Measurements from ENCODE around the gene RBM41.
"Not testable (repeated sequence)": the region's sequence is repeated elsewhere in the genome, so short reads cannot be mapped to it uniquely, and the experiment has no call there.

The RBM41 gene
- total RNA-seq = 5.4 to 31.4 (median 20.0) reads per million in 17 experiments

GRCh38 chrX:107118322-107119147 lies at the start of gene RBM41:
Gene RBM41, minus strand, starts transcription at chrX:107118822. Its CDS starts 49 bp downstream, at chrX:107118773.
- DNase-seq = peak; percentile 70 to 82 (median 78)

- DNase-seq = peak in 1 of 4 experiments; percentile 0
Observed at GRCh38 chrX:107168257-107168656, 49.6 kb upstream of the RBM41 start.

GRCh38 chrX:107167163-107167921 lies 48.7 kb upstream of the RBM41 start:
- DNase-seq = no peak

GRCh38 chrX:107157618-107158017 lies 39.0 kb upstream of the RBM41 start:
- not testable (repeated sequence) for DNase-seq

- DNase-seq = not testable (repeated sequence)
Observed at GRCh38 chrX:107155621-107156430, 37.2 kb upstream of the RBM41 start.

GRCh38 chrX:107154787-107155620 lies 36.4 kb upstream of the RBM41 start:
- peak; percentile 15 to 52 (median 46) for DNase-seq

GRCh38 chrX:107153005-107153404 lies 34.4 kb upstream of the RBM41 start:
- no peak for DNase-seq

- DNase-seq = peak; percentile 16 to 68 (median 50)
Observed at GRCh38 chrX:107146670-107147069, 28.0 kb upstream of the RBM41 start.

GRCh38 chrX:107135965-107136307 lies 17.3 kb upstream of the RBM41 start:
- no peak for DNase-seq

GRCh38 chrX:107135049-107135964 lies 16.7 kb upstream of the RBM41 start:
- peak in 3 of 4 experiments; percentile 17 to 47 (median 42) for DNase-seq

- no peak for DNase-seq
Observed at GRCh38 chrX:107123750-107124149, 5.1 kb upstream of the RBM41 start.

- no peak for DNase-seq
Observed at GRCh38 chrX:107119283-107119682, 661 bp upstream of the RBM41 start.

GRCh38 chrX:107117993-107118321 lies 665 bp downstream of the RBM41 start:
- DNase-seq = peak in 3 of 4 experiments; percentile 11 to 35 (median 28)

GRCh38 chrX:107107459-107107858 lies 11.2 kb downstream of the RBM41 start:
- DNase-seq = no peak

- no peak for DNase-seq
Observed at GRCh38 chrX:107102980-107103379, 15.6 kb downstream of the RBM41 start.

GRCh38 chrX:107076158-107076557 lies 42.5 kb downstream of the RBM41 start:
- DNase-seq = no peak

GRCh38 chrX:107057731-107058130 lies 60.9 kb downstream of the RBM41 start:
- not testable (repeated sequence) for DNase-seq

- no peak for DNase-seq
Observed at GRCh38 chrX:107054978-107055377, 63.6 kb downstream of the RBM41 start.

- DNase-seq = peak in 2 of 4 experiments; percentile 5 to 7
Observed at GRCh38 chrX:107050195-107050709, 68.4 kb downstream of the RBM41 start.

- DNase-seq = no peak
Observed at GRCh38 chrX:107047622-107048021, 71.0 kb downstream of the RBM41 start.

GRCh38 chrX:107029752-107030151 lies 88.9 kb downstream of the RBM41 start:
- DNase-seq = no peak
